Jurkat, Clone E6-1 (cell line): ENCODE data around the gene FHOD3.

ENCODE experiments used
- DNase-seq: peaks from one replicate; pipeline ENCODE4 v3.0.0-alpha.2; 2011; ENCODE audit warnings: low read depth, low spot score
- H3K4me3 ChIP-seq: 2 replicates; pipeline ENCODE4 v1.5.1; 2011; ENCODE audit warnings: mild to moderate bottlenecking, low read length, control low read depth, moderate library complexity

Gene FHOD3

GRCh38 chr18:36688020-36688965 lies 390.8 kb downstream of the FHOD3 start:
- H3K4me3 ChIP-seq = no peak overlapping the region
- peak; percentile 63 for DNase-seq

GRCh38 chr18:36692371-36692770 lies 394.9 kb downstream of the FHOD3 start:
- no peak overlapping the region for H3K4me3 ChIP-seq
- no peak for DNase-seq

- H3K4me3 ChIP-seq = no peak overlapping the region
- DNase-seq = no peak
Measured at GRCh38 chr18:36692921-36693332, 395.4 kb downstream of the FHOD3 start.

GRCh38 chr18:36693931-36694620 lies 396.6 kb downstream of the FHOD3 start:
- no peak for DNase-seq
- H3K4me3 ChIP-seq = no peak overlapping the region

- DNase-seq = no peak
- H3K4me3 ChIP-seq = no peak overlapping the region
Measured at GRCh38 chr18:36695806-36696205, 398.3 kb downstream of the FHOD3 start.

- DNase-seq = no peak
- no peak overlapping the region for H3K4me3 ChIP-seq
Measured at GRCh38 chr18:36697905-36698304, 400.4 kb downstream of the FHOD3 start.

GRCh38 chr18:36700955-36701354 lies 403.4 kb downstream of the FHOD3 start:
- no peak for DNase-seq
- H3K4me3 ChIP-seq = no peak overlapping the region

- DNase-seq = no peak
Measured at GRCh38 chr18:36702401-36703013, 405.0 kb downstream of the FHOD3 start.

GRCh38 chr18:36704156-36704555 lies 406.6 kb downstream of the FHOD3 start:
- no peak for DNase-seq
- H3K4me3 ChIP-seq = no peak overlapping the region

More at GRCh38 chr18:36702401-36703013, 405.0 kb downstream of the FHOD3 start:
- no peak overlapping the region for H3K4me3 ChIP-seq

- H3K4me3 ChIP-seq = no peak overlapping the region
- no peak for DNase-seq
Measured at GRCh38 chr18:36706134-36706881, 408.8 kb downstream of the FHOD3 start.

GRCh38 chr18:36708366-36708765 lies 410.9 kb downstream of the FHOD3 start:
- no peak for DNase-seq
- no peak overlapping the region for H3K4me3 ChIP-seq

- no peak for DNase-seq
- no peak overlapping the region for H3K4me3 ChIP-seq
Measured at GRCh38 chr18:36709315-36709714, 411.8 kb downstream of the FHOD3 start.

- H3K4me3 ChIP-seq = no peak overlapping the region
- DNase-seq = no peak
Measured at GRCh38 chr18:36711014-36711725, 413.7 kb downstream of the FHOD3 start.

- DNase-seq = no peak
- H3K4me3 ChIP-seq = no peak overlapping the region
Measured at GRCh38 chr18:36711813-36712444, 414.4 kb downstream of the FHOD3 start.

- no peak for DNase-seq
- H3K4me3 ChIP-seq = no peak overlapping the region
Measured at GRCh38 chr18:36714476-36714875, 417.0 kb downstream of the FHOD3 start.

- peak; percentile 53 for DNase-seq
- no peak overlapping the region for H3K4me3 ChIP-seq
Measured at GRCh38 chr18:36717422-36718110, 420.1 kb downstream of the FHOD3 start.

GRCh38 chr18:36718705-36719328 lies 421.3 kb downstream of the FHOD3 start:
- DNase-seq = no peak

More at GRCh38 chr18:36718705-36719328, 421.3 kb downstream of the FHOD3 start:
- H3K4me3 ChIP-seq = no peak overlapping the region
